Skin of body (tissue), 2 donors: ENCODE measurements around the gene C17orf67. TPM values are rescaled to one million over a fixed set of nuclear protein-coding genes. Genes with fewer than 3 reads are reported as not detected.

Experiments used
- DNase-seq: peaks from one replicate; lab custom pipeline; 2025; lab: John Stamatoyannopoulos, UW
- total RNA-seq: library from RNA; depleted of rRNA; stranded (reverse); fragments of >200 nt; gene quantifications from one replicate; pipeline ENCODE4 v1.2.3, GENCODE V29; 2014

The C17orf67 gene
- total RNA-seq, 1 donor from 2014 or later, result 0.79 TPM

GRCh38 chr17:56833057-56833808 lies 487 bp downstream of the C17orf67 start:
- DNase-seq, result no peak

GRCh38 chr17:56832446-56832845 lies 1.3 kb downstream of the C17orf67 start:
- no peak for DNase-seq

- DNase-seq, result no peak
Measured at GRCh38 chr17:56831369-56832095, 2.2 kb downstream of the C17orf67 start.

GRCh38 chr17:56830726-56831368 lies 2.9 kb downstream of the C17orf67 start:
- DNase-seq, result no peak

GRCh38 chr17:56826611-56827414 lies 6.9 kb downstream of the C17orf67 start:
- no peak for DNase-seq

GRCh38 chr17:56824503-56824902 lies 9.2 kb downstream of the C17orf67 start:
- no peak for DNase-seq

GRCh38 chr17:56823848-56824247 lies 9.9 kb downstream of the C17orf67 start:
- no peak for DNase-seq

GRCh38 chr17:56822725-56823124 lies 11.0 kb downstream of the C17orf67 start:
- DNase-seq, result no peak

- no peak for DNase-seq
Measured at GRCh38 chr17:56821847-56822534, 11.7 kb downstream of the C17orf67 start.

- no peak for DNase-seq
Measured at GRCh38 chr17:56820207-56820606, 13.5 kb downstream of the C17orf67 start.

GRCh38 chr17:56819431-56820145 lies 14.1 kb downstream of the C17orf67 start:
- no peak for DNase-seq

- no peak for DNase-seq
Measured at GRCh38 chr17:56819030-56819429, 14.7 kb downstream of the C17orf67 start.

GRCh38 chr17:56817066-56817465 lies 16.7 kb downstream of the C17orf67 start:
- no peak for DNase-seq

GRCh38 chr17:56815711-56816110 lies 18.0 kb downstream of the C17orf67 start:
- no peak for DNase-seq

GRCh38 chr17:56812901-56813388 lies 20.8 kb downstream of the C17orf67 start:
- no peak for DNase-seq

- no peak for DNase-seq
Measured at GRCh38 chr17:56810891-56811775, 22.6 kb downstream of the C17orf67 start.

- peak; percentile 18 for DNase-seq
Measured at GRCh38 chr17:56810343-56810742, 23.4 kb downstream of the C17orf67 start.

GRCh38 chr17:56809820-56810179 lies 23.9 kb downstream of the C17orf67 start:
- no peak for DNase-seq
